Measurements from ENCODE around the gene HOGA1.

The HOGA1 gene

GRCh38 chr10:97584060-97584797, at the start of gene HOGA1:
HOGA1 (plus strand) TSS chr10:97584389; CDS start chr10:97584704, 315 bp downstream.
- no peak for DNase-seq (ENCODE audit: low read depth in 3 of 3, low spot score in 1 of 3)

DNA sequence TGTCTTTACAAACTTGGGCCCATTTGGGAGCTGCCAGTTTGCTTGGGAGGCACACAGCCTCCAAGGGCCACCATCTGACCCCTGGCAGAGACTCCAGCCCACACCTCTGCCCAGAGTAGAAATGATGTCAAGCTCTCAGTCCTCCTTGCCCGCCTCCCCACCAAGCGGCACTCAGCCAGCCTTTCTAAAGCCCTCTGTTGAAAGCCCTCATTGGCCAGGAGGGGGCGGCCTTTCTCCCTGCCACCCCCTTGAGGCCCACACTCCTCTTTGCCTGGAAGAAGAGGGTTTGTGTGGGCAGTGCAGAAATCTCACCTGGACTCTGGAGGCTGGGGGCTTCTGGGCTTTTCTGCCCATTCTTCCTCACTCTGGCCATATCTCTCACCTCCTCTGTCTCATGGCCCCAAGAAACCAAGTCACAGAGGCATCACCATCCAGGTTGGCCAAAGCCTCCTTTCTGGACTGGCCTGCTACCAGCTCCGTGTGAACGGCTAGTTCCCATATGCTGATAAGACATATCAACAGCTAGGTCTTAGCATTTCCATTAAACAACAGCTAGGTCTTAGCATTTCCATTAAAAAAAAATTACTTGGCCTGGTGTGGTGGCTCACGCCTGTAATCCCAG, 49.3 kb upstream of the HOGA1 start:
- peak in 1 of 3 donors; percentile 25 for DNase-seq (ENCODE audit: low read depth in 3 of 3, low spot score in 1 of 3)

- DNase-seq (ENCODE audit: low read depth in 3 of 3, low spot score in 1 of 3): no peak
Measured at GRCh38 chr10:97537186-97537869, 46.9 kb upstream of the HOGA1 start.

DNA sequence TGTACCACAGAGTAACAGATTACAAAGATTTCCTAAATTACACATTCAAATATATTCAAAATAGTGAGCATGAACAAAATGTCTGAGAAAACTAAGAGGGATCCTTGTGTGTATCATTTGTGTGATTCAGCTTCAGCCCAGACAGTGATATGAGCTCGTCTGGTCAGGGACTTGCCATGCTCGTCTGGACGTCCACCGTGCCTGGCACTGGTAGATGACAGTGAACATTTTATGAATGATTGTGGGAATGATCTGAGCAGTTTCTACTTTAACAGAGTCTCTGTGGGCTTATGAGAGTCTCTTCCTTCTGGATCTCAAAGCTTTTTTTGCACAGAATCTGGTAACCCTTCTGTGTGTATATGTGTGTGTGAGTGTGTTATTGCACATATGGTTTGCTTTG, 45.8 kb upstream of the HOGA1 start:
- no peak for DNase-seq (ENCODE audit: low read depth in 3 of 3, low spot score in 1 of 3)

GRCh38 chr10:97538839-97539238, 45.4 kb upstream of the HOGA1 start:
- DNase-seq (ENCODE audit: low read depth in 3 of 3, low spot score in 1 of 3): no peak

DNA sequence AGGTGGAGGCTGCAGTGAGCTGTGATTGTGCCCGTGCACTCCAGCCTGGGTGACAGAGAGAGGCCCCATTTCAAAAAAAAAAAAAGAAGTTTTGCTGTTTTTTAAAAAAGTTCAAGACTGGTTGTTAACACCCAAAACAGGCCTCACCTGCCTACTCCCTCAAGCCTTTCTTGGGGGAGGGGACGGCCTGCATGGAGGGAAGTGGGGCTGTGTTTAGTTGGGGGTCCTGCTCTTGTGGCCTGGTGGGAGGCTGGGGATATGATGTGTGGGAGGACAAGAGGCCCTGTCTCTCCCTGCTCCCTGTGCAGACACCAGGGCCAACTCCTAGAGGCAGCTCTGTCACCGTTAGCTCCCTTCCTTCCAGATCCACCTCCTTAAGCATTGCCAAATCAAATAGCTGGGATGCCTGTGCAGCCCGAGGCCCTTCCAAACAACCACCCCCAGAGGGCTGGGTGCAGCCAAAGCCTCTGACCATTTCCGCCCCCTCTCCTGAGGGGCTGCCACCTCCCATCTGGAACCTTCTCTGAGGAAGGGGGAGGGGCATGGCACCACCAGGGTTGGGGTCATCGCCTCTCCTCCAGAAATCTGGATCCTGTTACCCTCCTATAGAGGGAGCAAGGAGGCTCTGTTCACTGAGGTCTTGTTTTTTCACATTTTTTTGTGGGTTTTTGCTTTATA, 44.5 kb upstream of the HOGA1 start:
- DNase-seq (ENCODE audit: low read depth in 3 of 3, low spot score in 1 of 3): no peak

DNA sequence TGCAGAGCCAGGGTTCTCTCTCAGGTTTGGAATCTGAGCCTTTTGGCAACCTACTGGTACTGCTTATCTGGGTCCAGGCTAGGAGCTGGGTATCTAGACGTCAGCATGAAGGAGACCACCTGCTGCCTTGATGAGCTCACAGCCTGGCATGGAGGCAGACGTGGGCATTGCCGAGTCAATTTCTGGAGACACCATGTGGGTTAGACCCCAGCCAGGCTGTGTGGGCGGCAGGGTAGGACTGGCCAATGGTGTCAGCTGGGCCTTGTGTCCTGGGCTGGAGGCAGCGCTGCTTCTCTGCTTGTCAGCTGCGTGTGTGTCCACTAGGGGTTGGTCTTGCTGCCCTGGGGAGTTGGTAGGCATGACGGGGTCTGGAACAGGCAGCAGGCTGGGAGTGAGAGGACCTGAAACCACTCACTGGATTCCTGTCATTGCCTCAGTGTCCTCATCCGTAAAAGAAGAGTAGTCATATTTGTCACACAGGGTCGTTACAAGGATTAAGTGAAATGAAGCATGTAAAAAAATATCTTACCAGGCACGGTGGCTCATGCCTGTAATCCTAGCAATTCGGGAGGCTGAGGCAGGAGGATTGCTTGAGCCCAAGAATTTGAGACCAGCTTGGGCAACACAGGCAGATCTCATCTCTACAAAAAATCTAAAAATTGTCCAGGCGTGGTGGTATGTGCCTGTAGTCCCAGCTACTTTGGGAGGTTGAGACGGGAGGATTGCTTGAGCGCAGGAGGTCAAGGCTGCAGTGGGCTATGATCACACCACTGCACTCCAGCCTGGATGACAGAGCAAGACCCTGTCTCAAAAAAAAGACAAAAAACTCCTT, 43.3 kb upstream of the HOGA1 start:
- no peak for DNase-seq (ENCODE audit: low read depth in 3 of 3, low spot score in 1 of 3)

GRCh38 chr10:97542169-97543024, 41.8 kb upstream of the HOGA1 start:
- peak in 1 of 3 donors; percentile 11 for DNase-seq (ENCODE audit: low read depth in 3 of 3, low spot score in 1 of 3)

DNA sequence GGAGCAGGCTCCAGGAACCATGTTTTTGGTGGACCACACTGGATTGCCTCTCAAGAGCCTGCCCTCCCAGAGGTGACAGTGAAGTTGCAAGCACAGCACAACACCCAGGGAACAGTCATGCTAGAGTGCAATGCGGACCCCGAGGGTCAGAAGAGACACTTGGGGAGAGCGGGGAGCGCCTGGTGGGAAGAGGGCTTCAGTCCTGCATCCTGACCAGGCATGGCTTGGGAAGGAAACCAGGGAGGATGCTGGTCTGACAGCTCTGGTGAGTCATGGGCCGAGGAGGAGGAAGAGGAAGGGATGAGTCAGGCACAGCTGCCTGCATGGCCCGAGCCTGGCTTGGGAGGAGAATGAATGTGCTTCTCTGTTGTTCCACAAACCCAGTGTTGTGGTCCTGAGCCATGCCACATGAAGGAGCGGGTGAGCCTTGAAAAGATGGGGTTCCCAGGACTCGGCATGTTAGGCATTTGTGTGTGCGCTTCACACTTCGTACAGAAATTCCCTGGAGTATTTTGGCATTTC, 41.1 kb upstream of the HOGA1 start:
- peak in 1 of 3 donors; percentile 28 for DNase-seq (ENCODE audit: low read depth in 3 of 3, low spot score in 1 of 3)

GRCh38 chr10:97546456-97547270, 37.5 kb upstream of the HOGA1 start:
- DNase-seq (ENCODE audit: low read depth in 3 of 3, low spot score in 1 of 3): no peak

DNA sequence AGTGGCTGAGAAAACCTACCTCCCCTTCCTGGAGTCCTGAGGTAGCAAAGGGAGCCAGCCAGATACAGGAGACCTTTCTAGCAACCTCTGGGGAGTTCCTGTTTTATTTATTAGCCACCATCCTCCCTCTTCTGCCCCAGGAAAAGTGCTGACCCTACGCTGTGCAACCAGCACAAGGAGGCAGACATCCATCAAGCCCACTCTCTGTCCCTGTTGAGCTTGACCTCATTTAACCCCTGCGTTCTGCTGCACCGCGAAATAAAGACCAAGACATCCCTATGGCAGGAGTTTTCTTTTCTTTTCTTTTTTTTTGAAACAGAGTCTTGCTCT, 37.0 kb upstream of the HOGA1 start:
- DNase-seq (ENCODE audit: low read depth in 3 of 3, low spot score in 1 of 3): no peak

DNA sequence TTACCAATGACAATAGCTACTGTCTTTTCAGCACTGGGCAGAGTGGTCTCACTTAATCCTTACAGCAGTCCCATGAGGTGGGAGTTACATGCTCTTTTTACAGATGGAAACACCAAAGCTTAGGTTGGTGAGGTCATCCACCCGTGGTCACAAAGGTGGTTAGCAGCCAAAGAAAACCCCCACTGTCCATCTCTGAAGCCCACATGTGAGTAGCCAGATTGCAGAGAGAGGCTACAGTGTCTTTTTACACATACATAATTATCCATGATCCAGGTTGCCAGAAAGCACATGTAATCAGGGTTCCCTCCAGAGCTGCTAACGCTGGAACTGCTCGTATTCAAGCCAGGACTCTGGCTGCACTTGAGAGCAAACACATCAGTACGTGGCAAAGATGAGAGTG, 36.2 kb upstream of the HOGA1 start:
- DNase-seq (ENCODE audit: low read depth in 3 of 3, low spot score in 1 of 3): no peak

GRCh38 chr10:97548828-97549455, 35.2 kb upstream of the HOGA1 start:
- DNase-seq (ENCODE audit: low read depth in 3 of 3, low spot score in 1 of 3): no peak

GRCh38 chr10:97549587-97550322, 34.4 kb upstream of the HOGA1 start:
- DNase-seq (ENCODE audit: low read depth in 3 of 3, low spot score in 1 of 3): no peak

DNA sequence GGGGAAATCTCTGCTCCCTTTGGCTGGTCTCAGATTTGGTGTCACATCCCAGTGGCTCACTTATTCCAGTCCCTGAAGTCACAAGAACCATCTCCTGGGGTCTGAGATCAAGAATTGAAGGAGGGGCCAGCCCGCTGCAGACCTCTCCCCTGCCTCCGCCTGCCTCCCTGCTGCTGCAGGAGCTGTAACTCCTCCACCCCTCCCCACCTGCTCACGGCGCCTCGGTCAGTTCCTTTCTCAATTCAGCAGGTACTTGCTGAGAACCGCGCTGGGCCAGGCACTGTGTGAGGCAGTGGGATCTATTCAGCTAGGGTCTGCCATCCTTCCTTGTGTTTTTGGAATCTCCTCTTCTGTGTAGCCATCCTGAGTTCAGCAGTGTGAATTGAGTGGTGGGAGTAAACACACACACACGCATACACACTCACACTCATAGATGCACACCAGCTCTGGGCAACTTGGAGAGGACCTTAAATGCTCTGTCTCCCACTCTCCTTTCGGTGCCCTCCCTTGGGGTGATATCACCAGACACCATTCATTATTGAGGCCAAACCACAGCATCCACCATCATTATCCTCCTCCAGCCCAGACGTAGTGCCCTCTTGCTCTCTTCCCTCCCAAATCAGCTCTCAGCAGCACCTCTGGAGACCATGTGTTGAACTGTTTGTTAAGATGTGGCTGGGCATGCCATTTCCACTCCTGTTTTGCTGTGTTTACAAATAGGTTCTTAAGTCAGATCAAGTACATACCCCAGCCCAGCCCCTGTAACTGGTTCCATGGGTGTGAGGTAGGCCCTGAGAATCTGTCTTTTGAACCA, 33.6 kb upstream of the HOGA1 start:
- no peak for DNase-seq (ENCODE audit: low read depth in 3 of 3, low spot score in 1 of 3)

- DNase-seq (ENCODE audit: low read depth in 3 of 3, low spot score in 1 of 3): no peak
Measured at GRCh38 chr10:97551271-97551670, 32.9 kb upstream of the HOGA1 start.

DNA sequence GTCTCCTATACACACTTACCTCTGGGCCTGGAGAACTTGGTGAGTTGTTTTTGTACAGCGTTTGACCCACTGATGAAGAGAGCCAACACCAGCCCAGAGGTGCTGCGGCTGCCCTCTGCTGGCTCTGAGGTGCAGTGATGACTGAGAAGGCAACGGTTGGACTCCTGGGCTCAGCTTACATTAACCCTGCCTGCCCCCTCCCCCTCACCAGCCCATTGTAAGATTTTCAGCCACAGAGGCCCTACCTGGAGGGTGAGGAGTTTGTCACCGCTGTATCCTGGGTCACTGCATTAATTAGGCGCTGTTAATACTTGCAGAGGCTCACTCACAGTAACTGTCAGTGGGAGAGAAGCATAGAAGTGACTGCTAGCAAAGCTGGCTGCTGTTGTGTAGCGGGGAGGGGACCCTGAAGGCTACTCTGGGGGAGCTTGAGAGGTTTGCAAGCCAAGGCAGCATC, 30.6 kb upstream of the HOGA1 start:
- DNase-seq (ENCODE audit: low read depth in 3 of 3, low spot score in 1 of 3): peak in 2 of 3 donors; percentile 25 to 41
